Stimulated activated effector memory CD8-positive, alpha-beta T cell treated with anti-CD3 and anti-CD28 coated beads, Interleukin-12 subunit alpha, Interleukin-12 subunit beta, amount 100 ng/mL, for 72 hours (primary cell): ENCODE results near the gene KLF13.

Experiments
- ATAC-seq: fragments of 150-1000 bp; cut with Tn5 transposase; 2 replicates; pipeline ENCODE4 v1.10.0; 2021
- DNase-seq, 2 donors: peaks; one replicate each; pipeline ENCODE4 v3.0.0; 2021 to 2022; ENCODE audit warnings: low spot score in 2 of 2
- H3K27ac Mint-ChIP-seq: one replicate; pipeline ENCODE4 v1.8.0; 2022; ENCODE audit warnings: mild to moderate bottlenecking, mixed read lengths
- H3K36me3 Mint-ChIP-seq: one replicate; pipeline ENCODE4 v1.8.0; 2022; ENCODE audit warnings: mild to moderate bottlenecking, mixed read lengths
- H3K4me1 Mint-ChIP-seq: one replicate; pipeline ENCODE4 v1.8.0; 2022; ENCODE audit warnings: mixed read lengths
- H3K4me3 Mint-ChIP-seq: one replicate; pipeline ENCODE4 v1.8.0; 2022; ENCODE audit warnings: mild to moderate bottlenecking, mixed read lengths
- H3K9me3 Mint-ChIP-seq: one replicate; pipeline ENCODE4 v1.8.0; 2022; ENCODE audit warnings: mixed read lengths

The KLF13 gene

DNA sequence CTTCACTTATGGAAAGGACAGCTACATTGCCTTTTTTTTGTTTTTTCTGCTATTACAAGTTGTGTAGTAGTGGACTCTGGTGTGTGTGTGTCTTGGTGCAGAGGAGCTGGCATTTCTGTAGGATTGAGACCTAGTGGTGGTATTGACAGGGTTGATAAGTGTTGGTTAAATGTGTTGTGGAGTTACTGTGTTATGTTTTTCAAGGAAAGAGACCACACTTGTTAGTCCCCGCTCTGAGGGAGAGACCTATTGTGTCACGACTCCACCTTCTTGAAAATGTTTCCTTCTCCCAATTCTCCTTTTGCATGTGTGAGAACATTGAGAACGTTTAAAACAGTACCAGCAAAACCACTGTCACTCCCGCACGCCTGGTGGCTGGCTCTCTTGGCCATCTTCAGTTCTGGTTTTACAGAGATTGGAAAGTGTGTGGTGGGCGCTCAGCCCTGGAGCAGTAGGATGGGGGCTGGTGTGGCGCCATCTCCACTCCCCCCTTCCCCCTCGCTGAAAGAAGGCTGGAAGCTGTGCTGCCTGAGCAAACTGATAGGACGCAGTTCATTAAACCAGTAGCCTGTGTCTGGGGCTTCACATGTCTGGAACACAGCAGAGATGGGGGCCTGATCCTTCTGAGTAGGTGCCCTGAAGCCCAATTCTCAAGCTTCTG is 5.5 kb downstream of the KLF13 start:
- Mint-ChIP-seq H3K4me3 (peak overlapping the region; percentile 96), H3K4me1 (peaks cover 77% of the 10 kb centered on the region), H3K36me3 (peaks cover 42% of the 10 kb centered on the region), H3K27ac (peak overlapping the region; percentile 90), H3K9me3 (no peaks in the 10 kb centered on the region)
- DNase-seq, result no peak
- no peak for ATAC-seq

DNA sequence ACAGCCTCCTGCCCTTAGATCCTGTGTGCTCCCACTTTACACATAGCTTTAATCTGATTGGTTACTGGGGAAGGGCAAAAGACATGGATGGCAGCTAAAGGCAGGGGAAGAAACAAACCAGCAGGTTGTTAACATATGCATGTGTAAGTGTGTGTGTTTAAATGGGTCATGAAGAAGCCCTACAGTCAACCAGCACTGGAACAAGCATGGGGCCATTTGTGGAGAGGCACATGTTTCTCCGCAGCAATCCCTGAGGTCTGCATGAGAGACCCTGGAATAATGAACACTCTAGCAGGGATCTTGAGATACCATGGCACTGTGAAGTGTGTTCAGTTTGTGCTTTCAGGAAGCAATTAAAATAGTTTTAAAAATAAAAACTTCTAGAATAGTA is 6.0 kb downstream of the KLF13 start:
- DNase-seq (no peak), ATAC-seq (no peak)
- Mint-ChIP-seq H3K36me3 (peaks cover 42% of the 10 kb centered on the region), H3K9me3 (no peaks in the 10 kb centered on the region), H3K27ac (peak overlapping the region; percentile 90), H3K4me1 (peaks cover 82% of the 10 kb centered on the region), H3K4me3 (peak overlapping the region; percentile 96)

DNA sequence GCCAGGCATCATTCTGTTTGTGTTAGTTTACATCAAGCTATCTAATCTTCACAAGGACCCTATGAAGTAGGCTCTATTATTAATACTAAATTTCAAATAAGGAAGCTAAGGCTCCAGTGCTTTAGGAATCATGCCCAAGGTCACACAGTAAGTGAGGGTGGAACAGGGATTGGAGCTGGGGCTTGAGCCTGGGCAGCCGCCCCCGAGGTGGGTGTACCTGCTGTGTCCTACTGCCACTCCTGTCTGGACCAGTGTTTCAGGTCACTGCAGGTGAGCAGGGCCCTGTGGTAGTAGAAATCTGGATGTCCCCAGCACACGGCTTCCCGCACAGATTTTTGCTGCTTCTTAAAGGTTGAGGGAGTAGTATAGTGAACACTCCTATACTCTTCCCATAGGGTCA is 6.5 kb downstream of the KLF13 start:
- peak overlapping the region; percentile 90 for H3K27ac Mint-ChIP-seq
- peak overlapping the region; percentile 96 for H3K4me3 Mint-ChIP-seq
- H3K9me3 Mint-ChIP-seq, result no peaks in the 10 kb centered on the region
- no peak for ATAC-seq
- no peak for DNase-seq
- peaks cover 86% of the 10 kb centered on the region for H3K4me1 Mint-ChIP-seq
- H3K36me3 Mint-ChIP-seq, result peaks cover 41% of the 10 kb centered on the region

DNA sequence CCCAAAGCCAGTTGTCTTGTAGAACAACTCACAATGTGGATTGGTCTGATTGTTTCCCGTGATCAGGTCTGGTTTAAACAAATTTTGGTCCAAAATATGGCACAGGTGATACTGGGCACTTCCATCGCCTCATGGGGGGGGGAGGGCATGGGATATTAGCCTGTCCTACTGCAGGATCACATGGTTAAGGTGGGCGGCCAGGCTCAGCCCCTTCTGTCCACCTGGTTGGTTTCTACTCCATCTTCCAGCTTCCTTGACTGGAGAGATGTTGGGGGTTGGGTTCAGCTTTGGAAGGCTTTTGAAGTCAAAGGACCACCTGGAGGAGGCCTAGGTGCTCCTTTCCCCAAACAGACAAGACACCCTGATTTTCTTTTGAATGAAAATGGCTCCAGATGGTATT is 7.2 kb downstream of the KLF13 start:
- peaks cover 90% of the 10 kb centered on the region for H3K4me1 Mint-ChIP-seq
- no peaks in the 10 kb centered on the region for H3K9me3 Mint-ChIP-seq
- DNase-seq, result no peak
- H3K36me3 Mint-ChIP-seq, result peaks cover 34% of the 10 kb centered on the region
- H3K27ac Mint-ChIP-seq, result peak overlapping the region; percentile 74
- no peak overlapping the region for H3K4me3 Mint-ChIP-seq
- no peak for ATAC-seq

DNA sequence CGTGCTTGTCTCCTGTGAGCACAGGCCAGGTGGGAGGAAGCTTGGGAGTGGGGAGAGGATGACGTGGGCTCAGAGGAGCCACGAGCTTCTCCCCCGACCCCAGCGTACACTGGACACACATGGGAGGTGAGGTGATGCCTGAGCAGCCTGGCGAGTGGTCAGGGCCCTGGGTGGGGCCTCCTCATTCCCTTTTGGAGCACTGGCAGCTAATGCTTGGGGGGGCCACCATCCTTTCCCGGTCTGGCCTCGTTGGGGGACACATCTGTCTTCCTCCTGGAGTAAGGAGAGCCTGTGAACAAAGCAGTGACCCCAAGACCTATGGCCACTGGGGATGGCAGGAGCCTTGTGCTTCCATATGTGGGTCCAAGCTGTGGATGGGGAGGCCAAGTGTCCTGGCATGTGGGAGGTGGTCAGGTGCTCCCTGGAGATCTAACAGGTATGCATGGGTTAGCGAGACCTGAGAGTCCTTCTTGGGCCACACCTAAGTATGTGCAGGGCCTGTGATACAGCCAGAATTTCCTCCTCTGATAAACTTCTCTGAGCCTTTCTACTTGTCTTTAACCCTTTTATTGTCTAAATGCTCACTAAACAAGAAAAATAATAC is 9.5 kb downstream of the KLF13 start:
- Mint-ChIP-seq H3K9me3 (no peaks in the 10 kb centered on the region), H3K4me3 (no peak overlapping the region), H3K36me3 (peaks cover 36% of the 10 kb centered on the region), H3K4me1 (peaks cover 90% of the 10 kb centered on the region), H3K27ac (peak overlapping the region; percentile 74)
- ATAC-seq (no peak), DNase-seq (no peak)

DNA sequence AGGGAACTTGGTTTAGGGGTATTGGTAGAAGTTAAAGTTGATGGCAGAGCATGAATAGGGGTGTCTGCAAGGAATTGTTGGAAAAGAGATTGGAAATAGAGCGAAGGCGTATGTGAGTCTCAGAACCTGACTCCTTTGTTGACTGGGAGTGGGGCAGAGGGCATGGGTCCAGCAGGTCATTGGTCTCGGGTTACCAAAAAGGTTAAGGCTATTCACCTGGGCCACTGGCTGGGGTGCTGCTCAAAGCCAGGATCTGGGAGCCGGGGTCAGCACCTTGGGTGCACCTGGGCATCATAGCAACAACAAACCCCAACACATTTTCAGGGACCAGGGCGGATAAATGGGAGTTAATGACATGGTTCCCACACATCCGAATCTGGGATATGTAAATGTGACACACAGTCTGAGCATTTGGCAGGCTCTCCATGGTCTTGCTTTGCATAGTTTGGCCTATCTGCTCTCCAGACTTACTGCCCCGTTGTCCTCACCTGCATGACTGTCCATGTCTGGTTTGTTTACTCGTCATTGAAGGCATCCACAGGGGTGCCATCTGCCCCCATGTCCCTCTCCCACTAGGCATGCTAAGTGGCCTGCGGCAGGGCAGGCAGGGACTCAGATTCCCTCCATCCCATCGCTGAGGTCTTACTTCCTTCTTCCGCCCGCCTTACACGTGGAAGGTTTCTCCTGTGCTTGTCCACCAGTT is 10.1 kb downstream of the KLF13 start:
- H3K4me1 Mint-ChIP-seq, result peaks cover 90% of the 10 kb centered on the region
- no peak for ATAC-seq
- DNase-seq, result no peak
- H3K9me3 Mint-ChIP-seq, result no peaks in the 10 kb centered on the region
- peak overlapping the region; percentile 74 for H3K27ac Mint-ChIP-seq
- H3K4me3 Mint-ChIP-seq, result no peak overlapping the region
- H3K36me3 Mint-ChIP-seq, result peaks cover 29% of the 10 kb centered on the region

DNA sequence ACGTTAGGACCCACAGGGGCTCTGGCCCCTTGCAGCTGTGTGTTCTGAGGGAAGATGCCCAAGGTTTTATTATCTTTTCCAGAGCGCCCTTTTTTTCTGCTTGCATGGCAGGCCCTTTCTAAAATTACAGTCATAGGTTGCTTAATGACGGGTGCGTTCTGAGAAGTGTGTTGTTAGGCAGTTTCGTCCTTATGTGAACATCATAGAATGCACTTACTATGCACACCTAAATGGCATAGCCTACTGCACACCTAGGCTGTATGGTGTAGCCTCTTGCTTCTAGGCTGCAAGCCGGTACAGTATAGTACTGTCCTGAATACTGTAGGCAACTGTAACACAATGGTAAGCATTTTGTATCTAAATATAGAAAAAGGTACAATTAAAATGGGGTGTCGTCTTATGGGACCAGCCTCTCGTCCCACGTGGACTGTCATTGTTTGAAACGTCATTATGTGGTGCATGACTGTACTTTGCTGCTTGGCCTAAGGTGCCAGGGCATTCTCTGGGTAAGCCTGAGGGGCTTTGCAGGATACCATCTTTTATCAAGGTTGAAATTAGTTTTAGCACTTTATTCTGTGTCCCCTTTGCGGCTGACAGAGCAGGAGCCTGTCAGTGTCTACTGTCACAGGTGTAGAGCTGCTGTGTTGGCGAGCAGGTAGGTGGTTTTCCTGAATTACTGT is 10.9 kb downstream of the KLF13 start:
- peak overlapping the region; percentile 99 for H3K27ac Mint-ChIP-seq
- H3K4me1 Mint-ChIP-seq, result peaks cover 90% of the 10 kb centered on the region
- ATAC-seq (peak; percentile 52), DNase-seq (no peak)
- peak overlapping the region; percentile 100 for H3K4me3 Mint-ChIP-seq
- peaks cover 27% of the 10 kb centered on the region for H3K36me3 Mint-ChIP-seq
- no peaks in the 10 kb centered on the region for H3K9me3 Mint-ChIP-seq

DNA sequence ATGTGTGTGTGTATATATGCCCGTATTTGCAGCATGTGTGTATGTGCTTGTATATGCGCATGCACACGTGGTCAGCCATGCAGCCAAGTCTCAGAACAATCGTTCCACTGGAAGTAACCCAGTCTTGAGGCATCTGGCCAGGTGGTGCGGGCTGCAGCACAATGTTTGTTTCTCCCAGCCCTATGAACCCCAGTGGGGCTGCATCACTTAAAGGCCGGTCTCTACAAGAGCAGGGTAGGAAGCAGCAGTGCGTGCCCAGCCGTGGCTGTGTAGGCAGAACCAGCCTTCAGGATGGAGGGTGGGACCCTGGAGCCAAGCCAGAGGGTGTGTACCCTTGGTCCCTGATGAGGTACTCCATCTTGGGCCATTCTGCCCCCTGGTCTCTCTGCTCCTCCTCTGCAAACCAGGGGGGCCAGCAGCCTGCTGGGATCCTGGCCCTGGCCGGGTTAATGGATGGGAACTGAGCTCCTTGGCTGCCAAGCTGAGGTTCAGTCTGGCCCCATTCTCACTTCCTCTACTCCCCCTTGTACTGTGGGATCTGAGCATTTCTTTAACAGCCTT is 11.8 kb downstream of the KLF13 start:
- peak; percentile 22 for ATAC-seq
- Mint-ChIP-seq H3K9me3 (no peaks in the 10 kb centered on the region), H3K27ac (peak overlapping the region; percentile 99), H3K36me3 (peaks cover 26% of the 10 kb centered on the region), H3K4me1 (peaks cover 90% of the 10 kb centered on the region), H3K4me3 (peak overlapping the region; percentile 100)
- no peak for DNase-seq

DNA sequence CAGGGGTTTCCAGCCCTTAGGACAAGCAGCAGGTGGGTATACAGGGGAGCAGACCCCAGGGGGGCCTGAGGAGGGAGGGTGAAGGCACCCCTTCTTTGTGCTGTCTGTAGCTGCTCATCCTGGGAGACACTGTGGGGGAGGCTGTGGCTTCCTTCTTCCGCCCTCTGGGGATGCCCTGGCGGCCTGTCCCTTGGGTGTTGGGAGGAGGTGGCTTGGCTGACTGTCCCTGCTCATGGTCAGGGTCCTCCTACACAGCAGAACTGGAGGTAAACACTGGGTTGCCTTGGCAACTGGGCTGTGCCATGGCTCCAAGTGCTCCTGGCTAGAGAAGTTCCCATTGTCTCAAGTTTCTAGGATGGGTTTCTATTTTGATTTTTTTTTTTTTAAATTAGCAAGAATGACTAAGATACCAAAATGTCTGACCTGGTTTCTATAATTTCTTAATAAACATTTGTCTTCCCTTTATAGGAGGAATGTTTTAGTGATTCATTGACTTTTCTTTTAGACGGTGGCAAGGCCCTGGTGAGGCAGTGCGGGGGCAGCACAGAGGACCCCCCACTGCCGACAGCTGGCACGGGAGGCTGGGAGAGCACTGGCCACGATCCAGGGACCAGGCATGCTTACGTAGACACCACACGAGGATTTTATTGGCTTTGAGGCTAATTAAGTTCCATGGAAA is 12.4 kb downstream of the KLF13 start:
- DNase-seq (peak in 1 of 2 donors; percentile 74), ATAC-seq (peak; percentile 75)
- Mint-ChIP-seq H3K27ac (peak overlapping the region; percentile 99), H3K36me3 (peaks cover 22% of the 10 kb centered on the region), H3K4me3 (peak overlapping the region; percentile 100), H3K4me1 (peaks cover 96% of the 10 kb centered on the region), H3K9me3 (no peaks in the 10 kb centered on the region)

DNA sequence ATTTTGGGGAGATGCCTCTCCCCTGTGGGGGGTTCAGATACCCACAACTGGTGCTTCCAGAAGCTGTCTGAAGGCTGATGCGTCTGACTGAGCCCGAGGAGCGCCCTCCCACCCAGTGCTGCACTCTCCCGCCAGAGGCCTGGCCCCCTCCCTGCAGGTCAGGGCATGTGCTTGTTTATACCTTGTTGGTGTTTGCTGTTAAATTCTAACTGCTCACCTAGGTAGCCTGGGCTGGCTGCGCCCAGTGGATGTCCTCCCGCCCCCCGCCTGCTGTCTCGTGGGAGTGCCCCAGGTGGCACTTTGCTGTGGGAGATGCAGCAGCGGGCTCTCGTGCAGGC is 12.9 kb downstream of the KLF13 start:
- H3K36me3 Mint-ChIP-seq, result peaks cover 21% of the 10 kb centered on the region
- H3K4me1 Mint-ChIP-seq, result peaks cover 99% of the 10 kb centered on the region
- peak overlapping the region; percentile 99 for H3K27ac Mint-ChIP-seq
- no peak for DNase-seq
- no peak for ATAC-seq
- peak overlapping the region; percentile 100 for H3K4me3 Mint-ChIP-seq
- H3K9me3 Mint-ChIP-seq, result no peaks in the 10 kb centered on the region

DNA sequence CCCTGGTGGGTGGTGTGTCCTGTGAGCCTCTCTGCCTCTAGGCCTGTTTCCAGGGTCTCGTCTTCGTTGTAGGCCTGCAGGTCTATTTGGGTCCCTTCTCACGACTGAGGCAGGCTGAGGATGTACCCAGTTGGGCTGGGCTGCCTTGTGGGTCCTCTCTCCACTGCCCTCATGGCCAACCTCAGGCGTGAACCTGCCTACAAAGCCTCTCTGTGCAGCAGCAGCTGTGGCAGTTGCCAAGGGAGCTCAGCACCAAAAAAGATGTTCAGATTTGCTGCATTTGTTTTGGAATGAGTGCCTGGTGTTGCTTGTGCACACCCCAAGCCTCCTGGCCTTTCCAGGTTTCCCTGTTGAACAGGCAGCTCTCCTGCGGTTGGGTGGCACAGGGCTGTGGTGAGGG is 13.4 kb downstream of the KLF13 start:
- Mint-ChIP-seq H3K27ac (peak overlapping the region; percentile 99), H3K9me3 (no peaks in the 10 kb centered on the region), H3K4me3 (peak overlapping the region; percentile 100), H3K36me3 (peaks cover 20% of the 10 kb centered on the region), H3K4me1 (peaks cover 99% of the 10 kb centered on the region)
- ATAC-seq (no peak), DNase-seq (no peak)

DNA sequence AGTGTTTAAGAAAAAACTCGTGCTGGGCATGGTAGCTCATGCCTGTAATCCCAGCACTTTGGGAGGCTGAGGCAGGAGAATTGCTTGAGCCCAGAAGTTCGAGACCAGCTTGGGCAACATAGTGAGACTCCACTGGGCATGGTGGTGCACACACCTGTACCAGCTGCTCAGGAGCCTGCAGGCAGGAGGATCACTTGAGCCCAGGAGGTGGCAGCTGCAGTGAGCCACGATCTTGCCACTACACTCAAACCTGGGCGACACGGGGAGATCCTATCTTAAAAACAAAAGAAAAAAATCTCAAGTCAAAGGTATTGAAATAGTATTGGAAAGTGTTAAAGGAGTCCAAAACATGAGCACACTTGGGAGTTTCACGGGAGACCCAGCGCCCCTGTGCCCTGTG is 14.0 kb downstream of the KLF13 start:
- DNase-seq (no peak), ATAC-seq (no peak)
- Mint-ChIP-seq H3K9me3 (no peaks in the 10 kb centered on the region), H3K4me3 (peak overlapping the region; percentile 100), H3K27ac (peak overlapping the region; percentile 99), H3K36me3 (peaks cover 23% of the 10 kb centered on the region), H3K4me1 (peaks cover 99% of the 10 kb centered on the region)

DNA sequence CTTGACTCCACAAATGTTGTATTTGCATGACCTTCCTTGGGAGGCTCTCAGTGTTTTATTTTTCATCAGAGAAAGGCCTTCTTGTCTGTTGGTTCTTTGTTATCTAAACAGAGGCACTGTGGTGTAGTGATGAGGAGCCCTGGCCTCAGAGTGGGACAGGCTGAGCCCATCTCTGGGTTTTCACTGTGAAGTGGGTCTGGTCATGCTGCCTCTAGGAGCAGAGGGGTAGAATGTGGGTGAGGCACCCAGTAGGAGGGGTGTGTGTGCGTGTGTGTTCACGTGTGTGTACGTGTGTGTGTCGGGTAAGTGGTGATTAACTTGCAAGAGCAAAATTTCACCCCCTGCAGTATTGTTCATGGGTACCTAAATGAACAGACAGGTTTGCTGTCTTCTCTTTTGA is 14.4 kb downstream of the KLF13 start:
- Mint-ChIP-seq H3K36me3 (peaks cover 28% of the 10 kb centered on the region), H3K4me3 (peak overlapping the region; percentile 100), H3K4me1 (peaks cover 99% of the 10 kb centered on the region), H3K9me3 (no peaks in the 10 kb centered on the region), H3K27ac (peak overlapping the region; percentile 99)
- DNase-seq (no peak), ATAC-seq (peak; percentile 0)

DNA sequence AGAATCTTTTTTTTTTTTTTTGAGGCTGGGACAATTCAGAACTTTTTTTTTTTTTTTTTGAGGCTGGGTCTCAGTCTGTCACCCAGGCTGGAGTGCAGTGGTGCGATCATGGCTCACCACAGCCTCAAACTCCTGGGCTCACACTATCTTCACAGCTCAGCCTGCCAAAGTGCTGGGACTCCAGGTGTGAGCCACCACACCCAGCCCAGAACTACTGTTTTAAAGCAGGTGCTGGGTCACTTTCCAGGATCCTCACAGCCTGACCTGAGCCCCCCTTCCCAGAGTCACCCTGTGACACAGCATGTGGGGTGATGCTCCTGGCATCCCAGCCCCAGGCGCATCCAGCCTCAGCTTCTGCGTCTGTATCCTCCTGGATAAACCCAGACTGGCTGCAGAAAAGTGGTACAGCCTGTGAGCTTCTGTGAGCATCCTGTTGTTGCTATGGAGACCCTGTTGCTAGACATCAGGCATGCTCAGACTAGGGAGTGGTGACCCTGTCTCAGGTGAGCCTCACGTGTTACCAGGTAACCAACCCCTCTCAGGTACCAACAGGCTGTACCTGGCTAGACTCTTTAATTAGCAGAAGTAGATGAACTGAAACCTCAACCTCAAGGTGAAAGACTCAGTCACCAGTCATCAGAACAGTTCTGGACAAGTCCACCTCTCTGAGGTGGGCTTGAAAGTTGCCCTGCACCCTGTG is 15.0 kb downstream of the KLF13 start:
- H3K4me1 Mint-ChIP-seq, result peaks cover 99% of the 10 kb centered on the region
- H3K4me3 Mint-ChIP-seq, result peak overlapping the region; percentile 100
- no peaks in the 10 kb centered on the region for H3K9me3 Mint-ChIP-seq
- DNase-seq, result no peak
- no peak for ATAC-seq
- H3K36me3 Mint-ChIP-seq, result peaks cover 34% of the 10 kb centered on the region
- peak overlapping the region; percentile 99 for H3K27ac Mint-ChIP-seq
